Measurements from ENCODE around the gene ATP6V0A1. TPM values are rescaled to one million over a fixed set of nuclear protein-coding genes. Genes with fewer than 3 reads are reported as not detected.
"Not testable (repeated sequence)": the region's sequence is repeated elsewhere in the genome, so short reads cannot be mapped to it uniquely, and the experiment has no call there.

ATP6V0A1 gene
- 21.0 and 21.7 TPM in 2 replicates for total RNA-seq (2014; rRNA removed; shearing (Covaris generic))

DNA sequence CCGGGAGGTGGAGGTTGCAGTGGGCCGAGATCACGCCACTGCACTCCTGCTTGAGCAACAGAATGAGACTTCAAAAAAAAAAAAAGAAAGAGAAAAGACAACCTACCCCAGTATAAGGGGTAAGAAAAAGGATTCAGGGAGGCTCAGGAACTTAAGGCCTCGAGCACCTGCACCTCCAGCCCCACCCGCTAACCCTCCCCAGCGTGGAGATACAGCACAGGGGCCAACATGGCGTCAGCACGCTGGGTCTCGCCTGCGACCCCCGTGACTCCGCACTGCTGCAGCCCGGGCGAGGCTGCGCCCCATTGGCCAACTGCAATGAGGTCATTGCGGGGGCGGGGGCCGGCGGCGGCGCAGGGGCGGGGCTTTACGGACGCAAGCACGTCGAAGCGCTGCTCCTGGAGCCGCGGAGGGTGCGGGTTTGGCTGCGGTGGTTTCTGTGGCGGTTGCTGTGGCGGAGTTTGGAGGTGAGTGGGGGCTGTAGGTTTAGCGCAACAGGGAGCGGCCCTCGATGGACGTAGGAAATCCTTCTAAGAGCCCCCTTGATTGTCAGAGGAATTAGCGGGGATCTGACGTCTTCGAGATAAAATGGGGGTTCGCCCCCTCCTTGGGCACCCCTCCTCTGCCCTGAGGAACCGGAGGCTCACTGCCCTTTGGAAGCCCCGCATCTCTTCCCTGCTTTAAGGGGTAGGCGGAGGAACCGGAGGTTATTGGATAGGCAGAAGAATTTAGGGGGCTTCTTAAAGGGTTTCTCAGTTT lies at the start of gene ATP6V0A1:
ATP6V0A1 (plus strand) TSS at position 382 of the 759 bp plus-strand sequence. CDS start 2,017 bp downstream, outside the sequence.
- Histone ChIP-seq H3K36me3 (replicated peaks; ENCODE audit: control insufficient read depth, insufficient read depth, low read length) (peaks cover 3% of the 10 kb centered on the region), H3K27me3 (ENCODE audit: control insufficient read depth, insufficient read depth, low read length) (no peaks in the 10 kb centered on the region), H3K4me3 (ENCODE audit: insufficient read depth, low read depth, low read length) (peak within 1 kb of the TSS; percentile 76)
- DNase-seq, result peak; percentile 98

DNA sequence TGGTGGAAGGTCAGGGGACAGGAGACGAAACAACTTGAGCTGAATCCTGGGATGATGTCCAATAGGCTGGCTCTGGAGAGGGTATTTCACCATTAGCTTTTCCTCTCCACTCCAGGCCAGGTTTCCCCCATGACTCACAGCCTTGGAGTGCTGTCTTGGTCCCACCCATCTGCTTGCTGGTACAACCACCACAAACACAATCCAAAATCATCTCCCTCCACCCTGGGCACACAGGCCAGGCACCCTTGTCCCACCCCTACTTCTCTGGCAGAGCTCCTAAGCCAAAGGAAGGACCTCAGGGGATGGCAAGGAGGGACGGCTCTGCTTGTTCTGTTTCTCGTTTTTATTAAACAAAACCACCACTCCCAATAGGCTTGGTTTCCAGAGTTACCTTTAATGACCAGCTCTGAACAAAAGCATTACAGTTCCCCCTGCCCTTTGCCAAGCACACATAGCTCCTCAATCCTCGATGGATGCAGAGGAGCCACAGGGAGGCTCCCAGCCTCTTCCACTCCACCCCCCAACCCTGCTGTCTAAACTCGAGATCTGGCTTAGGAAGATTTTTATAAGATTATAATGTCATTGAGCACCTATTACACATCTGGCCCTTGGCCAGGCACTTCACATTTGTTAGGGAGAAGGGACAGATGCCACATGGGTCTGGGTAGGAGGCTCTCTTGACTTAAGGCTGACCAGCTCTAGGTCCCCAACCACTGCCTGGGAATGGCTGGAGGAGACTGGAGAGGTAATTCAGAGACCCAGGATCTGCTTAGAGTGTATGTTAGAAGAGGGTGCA lies 49.0 kb upstream of the ATP6V0A1 start:
- no peaks in the 10 kb centered on the region for H3K36me3 ChIP-seq (replicated peaks; ENCODE audit: control insufficient read depth, insufficient read depth, low read length)
- H3K4me3 ChIP-seq (ENCODE audit: insufficient read depth, low read depth, low read length), result no peak overlapping the region
- DNase-seq, result no peak
- H3K27me3 ChIP-seq (ENCODE audit: control insufficient read depth, insufficient read depth, low read length), result no peaks in the 10 kb centered on the region

DNA sequence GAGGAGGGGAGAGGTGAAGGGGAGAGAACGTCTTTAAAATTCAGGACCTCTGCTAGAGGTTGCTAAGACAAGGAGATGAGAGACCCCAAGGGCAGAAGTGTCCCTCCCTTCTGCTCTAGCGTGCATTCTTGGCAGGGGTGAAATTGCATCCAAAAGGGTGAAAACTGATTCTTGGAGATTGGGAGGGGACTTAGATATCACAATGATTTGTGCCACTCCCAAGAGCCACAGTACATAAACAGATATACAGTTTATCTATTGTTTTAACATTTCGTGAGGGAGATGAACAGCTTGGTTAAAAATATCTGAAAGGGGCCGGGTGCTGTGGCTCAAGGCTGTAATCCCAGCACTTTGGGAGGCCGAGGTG lies 48.4 kb upstream of the ATP6V0A1 start:
- no peak overlapping the region for H3K4me3 ChIP-seq (ENCODE audit: insufficient read depth, low read depth, low read length)
- no peak for DNase-seq
- H3K36me3 ChIP-seq (replicated peaks; ENCODE audit: control insufficient read depth, insufficient read depth, low read length), result no peaks in the 10 kb centered on the region
- H3K27me3 ChIP-seq (ENCODE audit: control insufficient read depth, insufficient read depth, low read length), result no peaks in the 10 kb centered on the region

DNA sequence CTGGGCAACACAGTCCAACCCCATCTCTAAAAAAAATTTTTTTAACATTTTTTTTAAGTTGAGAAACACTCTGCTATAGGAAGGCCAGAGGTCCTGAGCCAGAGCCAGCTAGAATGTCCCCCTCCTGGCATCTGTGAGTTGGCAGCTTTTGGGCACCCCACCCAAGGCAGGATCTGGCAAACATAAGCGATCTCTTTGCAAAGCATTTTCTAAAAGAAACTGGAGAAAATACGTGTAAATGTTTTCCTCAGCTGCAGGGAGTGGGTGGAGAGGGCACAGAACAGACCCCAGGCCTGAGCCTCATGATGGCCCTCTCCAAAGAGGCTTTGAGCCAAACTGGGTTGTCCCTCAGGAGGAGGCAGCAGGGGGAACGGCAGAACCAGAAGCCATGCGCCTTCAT lies 47.3 kb upstream of the ATP6V0A1 start:
- no peak for DNase-seq
- Histone ChIP-seq H3K27me3 (ENCODE audit: control insufficient read depth, insufficient read depth, low read length) (no peaks in the 10 kb centered on the region), H3K36me3 (replicated peaks; ENCODE audit: control insufficient read depth, insufficient read depth, low read length) (no peaks in the 10 kb centered on the region), H3K4me3 (ENCODE audit: insufficient read depth, low read depth, low read length) (no peak overlapping the region)

DNA sequence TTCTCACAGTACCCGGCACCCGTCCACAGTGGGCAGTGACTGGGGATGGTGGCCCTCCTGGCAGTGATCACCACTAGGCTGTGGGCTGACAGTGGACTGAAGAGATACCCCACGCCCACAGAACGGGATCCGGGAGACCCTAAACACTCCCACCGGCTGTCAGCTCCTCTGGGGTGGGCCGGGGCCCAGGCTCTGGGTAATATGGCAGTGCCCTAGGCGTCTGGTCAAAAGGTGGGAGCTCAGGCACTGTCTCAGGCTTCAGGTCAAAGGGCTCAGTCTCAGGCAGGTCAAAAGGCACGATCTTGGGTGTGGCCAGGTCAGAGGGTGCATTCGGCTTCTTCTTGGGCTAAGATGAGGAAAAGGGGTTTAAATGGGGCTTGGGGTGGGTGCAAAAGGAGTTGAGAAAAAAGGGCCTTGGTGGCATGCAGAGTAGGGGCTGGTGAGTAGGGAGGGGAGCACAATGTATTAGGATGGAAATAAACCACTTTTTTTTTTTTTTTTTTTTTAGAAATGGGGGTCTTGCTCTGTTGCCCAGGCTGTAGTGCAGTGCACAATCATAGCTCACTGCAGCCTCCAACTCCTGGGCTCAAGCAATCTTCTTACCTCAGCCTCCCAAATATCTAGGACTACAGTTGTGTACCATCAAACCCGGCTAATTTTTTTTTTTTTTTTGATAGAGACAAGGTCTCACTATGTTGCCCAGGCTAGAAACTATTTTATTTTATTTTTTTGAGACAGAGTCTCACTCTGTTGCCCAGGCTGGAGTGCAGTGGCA lies 46.6 kb upstream of the ATP6V0A1 start:
- Histone ChIP-seq H3K36me3 (replicated peaks; ENCODE audit: control insufficient read depth, insufficient read depth, low read length) (no peaks in the 10 kb centered on the region), H3K27me3 (ENCODE audit: control insufficient read depth, insufficient read depth, low read length) (no peaks in the 10 kb centered on the region), H3K4me3 (ENCODE audit: insufficient read depth, low read depth, low read length) (no peak overlapping the region)
- DNase-seq, result no peak

DNA sequence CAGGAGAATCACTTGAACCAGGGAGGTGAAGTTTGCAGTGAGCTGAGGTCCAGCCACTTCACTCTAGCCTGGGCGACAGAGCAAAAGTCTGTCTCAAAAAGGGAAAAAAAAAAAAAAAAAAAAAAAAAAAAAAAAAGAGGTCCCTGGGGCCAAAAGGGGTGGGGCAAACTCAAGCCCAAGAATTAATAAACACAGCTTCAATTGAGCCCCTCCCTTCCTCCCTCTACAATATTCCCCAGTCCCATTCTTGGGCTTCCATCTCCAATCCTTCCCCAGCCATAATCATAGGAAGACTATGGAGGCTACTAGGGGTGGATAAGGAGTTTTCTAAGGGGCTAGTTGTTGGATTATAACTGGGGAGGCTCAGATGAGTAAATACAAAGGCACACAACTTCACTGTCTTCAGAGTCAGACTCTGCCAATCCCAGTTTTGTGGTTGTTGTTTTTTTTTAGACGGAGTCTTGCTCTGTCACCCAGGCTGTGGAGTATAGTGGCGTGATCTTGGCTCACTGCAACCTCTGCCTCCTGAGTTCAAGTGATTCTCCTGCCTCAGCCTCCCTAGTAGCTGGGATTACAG lies 45.1 kb upstream of the ATP6V0A1 start:
- no peaks in the 10 kb centered on the region for H3K27me3 ChIP-seq (ENCODE audit: control insufficient read depth, insufficient read depth, low read length)
- DNase-seq, result no peak
- H3K36me3 ChIP-seq (replicated peaks; ENCODE audit: control insufficient read depth, insufficient read depth, low read length), result no peaks in the 10 kb centered on the region
- H3K4me3 ChIP-seq (ENCODE audit: insufficient read depth, low read depth, low read length), result no peak overlapping the region

DNA sequence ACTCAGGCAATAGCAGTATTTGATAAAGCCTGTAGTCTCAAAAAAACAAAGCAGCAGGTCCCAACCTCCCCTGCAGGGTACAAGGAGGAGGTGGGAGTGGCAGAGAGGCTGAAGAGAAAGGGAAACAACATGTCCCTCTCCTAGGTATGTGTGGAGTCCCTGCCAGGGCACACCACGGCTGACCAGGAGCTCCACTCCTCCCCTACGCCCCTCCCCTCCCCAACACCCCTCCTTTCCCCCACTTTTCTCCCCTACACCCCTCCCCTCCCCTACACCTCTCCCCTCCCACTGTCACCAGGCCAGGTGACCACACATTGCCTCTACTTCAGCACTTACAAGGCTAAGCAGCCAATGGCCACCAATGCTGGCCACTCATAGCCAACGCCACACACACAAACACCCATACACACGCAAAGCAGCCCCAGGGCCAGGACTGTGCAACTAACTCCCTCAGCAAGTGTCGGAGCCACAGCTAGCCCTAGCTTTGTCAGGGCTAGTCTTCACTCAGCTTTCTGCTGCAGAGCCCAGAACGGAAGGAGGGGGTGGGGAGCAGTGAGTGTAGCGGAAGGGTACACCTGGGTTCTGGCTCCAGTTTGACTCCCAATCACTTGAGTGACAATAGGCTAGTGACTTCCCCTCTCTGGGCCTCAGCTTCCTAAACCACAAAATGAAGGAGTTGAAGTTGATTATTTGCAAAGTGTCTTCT lies 43.8 kb upstream of the ATP6V0A1 start:
- Histone ChIP-seq H3K36me3 (replicated peaks; ENCODE audit: control insufficient read depth, insufficient read depth, low read length) (no peaks in the 10 kb centered on the region), H3K4me3 (ENCODE audit: insufficient read depth, low read depth, low read length) (no peak overlapping the region), H3K27me3 (ENCODE audit: control insufficient read depth, insufficient read depth, low read length) (no peaks in the 10 kb centered on the region)
- DNase-seq, result peak; percentile 66

DNA sequence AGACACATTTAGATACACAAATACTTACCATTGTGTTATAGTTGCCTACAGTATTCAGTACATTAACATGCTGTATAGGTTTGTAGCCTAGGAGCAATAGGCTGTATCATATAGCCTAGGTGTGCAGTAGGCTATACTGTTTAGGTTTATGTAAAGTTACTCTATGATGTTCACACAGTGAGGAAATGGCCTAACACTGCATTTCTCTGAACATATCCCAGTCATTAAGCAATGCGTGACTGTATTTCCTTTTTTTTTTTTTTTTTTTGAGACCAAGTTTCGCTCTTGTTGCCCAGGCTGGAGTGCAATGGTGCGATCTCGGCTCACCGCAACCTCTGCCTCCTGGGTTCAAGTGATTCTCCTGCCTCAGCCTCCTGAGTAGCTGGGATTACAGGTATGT lies 40.7 kb upstream of the ATP6V0A1 start:
- DNase-seq; H3K4me3 ChIP-seq (ENCODE audit: insufficient read depth, low read depth, low read length); H3K36me3 ChIP-seq (replicated peaks; ENCODE audit: control insufficient read depth, insufficient read depth, low read length): not testable (repeated sequence)
- peaks cover 23% of the 10 kb centered on the region for H3K27me3 ChIP-seq (ENCODE audit: control insufficient read depth, insufficient read depth, low read length)

DNA sequence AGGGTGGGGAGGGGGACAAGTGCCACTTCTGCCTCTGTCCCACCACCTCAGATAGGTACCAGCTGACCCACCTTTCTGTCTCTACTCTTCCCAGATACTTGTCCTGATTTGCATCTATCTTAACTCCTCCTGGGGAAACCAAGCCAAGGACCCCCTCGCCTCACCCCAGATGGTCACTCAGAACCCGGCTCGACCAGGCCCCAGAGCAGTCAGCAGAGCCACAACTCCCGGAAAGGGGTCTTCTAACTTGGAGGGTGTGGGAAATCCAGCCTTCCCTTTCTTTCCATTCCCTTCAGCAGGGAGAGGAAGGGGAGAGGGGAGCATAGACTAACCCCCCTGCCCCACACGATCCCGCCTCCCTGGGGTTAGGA lies 37.6 kb upstream of the ATP6V0A1 start:
- Histone ChIP-seq H3K27me3 (ENCODE audit: control insufficient read depth, insufficient read depth, low read length) (peaks cover 23% of the 10 kb centered on the region), H3K4me3 (ENCODE audit: insufficient read depth, low read depth, low read length) (peak overlapping the region; percentile 63), H3K36me3 (replicated peaks; ENCODE audit: control insufficient read depth, insufficient read depth, low read length) (no peaks in the 10 kb centered on the region)
- no peak for DNase-seq

DNA sequence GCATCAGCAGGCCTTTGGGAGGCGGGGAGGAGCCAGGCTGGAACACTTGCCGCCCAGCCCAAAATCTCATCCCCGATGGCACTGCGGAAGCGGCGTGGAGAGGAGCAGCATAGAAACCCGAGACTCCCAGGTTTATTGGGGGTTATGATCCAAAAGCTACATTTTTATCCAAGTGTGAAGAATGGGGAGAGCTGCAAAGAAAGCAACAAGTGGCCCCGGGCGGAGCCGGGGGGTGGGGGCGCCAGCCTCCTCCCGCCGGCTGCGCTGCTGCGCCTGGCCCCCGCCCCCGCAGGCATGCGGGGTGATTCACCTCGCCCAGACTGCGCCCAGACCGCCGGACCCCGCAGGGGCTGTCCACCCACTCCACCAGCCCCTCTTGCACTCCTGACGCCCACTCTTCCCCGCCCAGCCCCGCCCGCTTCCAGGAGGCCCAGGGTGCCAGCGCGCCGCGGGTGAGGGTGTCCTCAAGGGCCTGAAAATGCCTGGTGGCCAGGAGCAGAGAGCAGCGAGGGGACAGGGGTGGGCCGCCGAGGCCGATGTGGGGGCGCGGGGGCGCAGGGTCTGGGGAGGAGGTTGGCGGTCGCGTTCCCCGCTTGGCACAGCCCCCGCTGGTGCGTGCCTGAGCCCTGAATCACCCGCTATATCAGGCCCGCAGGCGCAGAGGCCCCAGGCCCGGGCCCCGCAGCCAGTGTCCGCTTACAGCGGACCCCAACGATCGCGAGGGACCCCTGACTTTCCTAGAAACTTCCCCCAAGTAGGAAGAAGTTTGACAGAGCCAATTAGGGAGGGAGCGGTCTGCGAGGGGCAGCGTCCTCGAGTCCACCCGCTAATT lies 37.0 kb upstream of the ATP6V0A1 start:
- H3K4me3 ChIP-seq (ENCODE audit: insufficient read depth, low read depth, low read length), result peak overlapping the region; percentile 63
- peaks cover 23% of the 10 kb centered on the region for H3K27me3 ChIP-seq (ENCODE audit: control insufficient read depth, insufficient read depth, low read length)
- H3K36me3 ChIP-seq (replicated peaks; ENCODE audit: control insufficient read depth, insufficient read depth, low read length), result no peaks in the 10 kb centered on the region
- DNase-seq, result peak; percentile 82

DNA sequence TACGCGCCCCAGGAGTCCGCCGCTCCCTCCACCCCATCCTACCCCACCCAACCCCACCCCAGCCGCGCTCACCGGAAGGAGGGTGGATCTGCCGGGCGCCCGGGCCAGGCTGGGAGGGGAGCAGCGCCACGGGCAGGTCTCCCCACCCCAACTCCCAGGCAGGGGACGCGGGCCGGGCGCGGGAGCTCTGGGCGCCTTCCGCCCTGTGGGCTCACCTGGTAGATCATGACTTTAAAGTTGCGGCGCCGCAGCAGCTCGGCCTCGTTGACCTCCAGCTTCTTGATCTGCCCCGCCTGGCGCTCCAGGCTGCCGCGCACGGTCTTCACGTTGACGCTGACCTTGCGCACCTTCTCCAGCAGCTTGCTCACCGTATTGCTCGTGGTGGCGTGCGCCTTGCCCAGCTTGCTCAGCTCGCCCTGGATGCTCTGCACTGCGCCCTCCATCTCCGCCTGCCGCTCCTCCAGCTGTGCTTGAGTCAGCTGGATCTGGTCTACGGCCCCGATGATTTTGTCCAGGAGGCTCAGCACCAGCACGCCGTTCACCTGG lies 36.2 kb upstream of the ATP6V0A1 start:
- peaks cover 23% of the 10 kb centered on the region for H3K27me3 ChIP-seq (ENCODE audit: control insufficient read depth, insufficient read depth, low read length)
- peak; percentile 74 for DNase-seq
- no peaks in the 10 kb centered on the region for H3K36me3 ChIP-seq (replicated peaks; ENCODE audit: control insufficient read depth, insufficient read depth, low read length)
- peak overlapping the region; percentile 63 for H3K4me3 ChIP-seq (ENCODE audit: insufficient read depth, low read depth, low read length)

DNA sequence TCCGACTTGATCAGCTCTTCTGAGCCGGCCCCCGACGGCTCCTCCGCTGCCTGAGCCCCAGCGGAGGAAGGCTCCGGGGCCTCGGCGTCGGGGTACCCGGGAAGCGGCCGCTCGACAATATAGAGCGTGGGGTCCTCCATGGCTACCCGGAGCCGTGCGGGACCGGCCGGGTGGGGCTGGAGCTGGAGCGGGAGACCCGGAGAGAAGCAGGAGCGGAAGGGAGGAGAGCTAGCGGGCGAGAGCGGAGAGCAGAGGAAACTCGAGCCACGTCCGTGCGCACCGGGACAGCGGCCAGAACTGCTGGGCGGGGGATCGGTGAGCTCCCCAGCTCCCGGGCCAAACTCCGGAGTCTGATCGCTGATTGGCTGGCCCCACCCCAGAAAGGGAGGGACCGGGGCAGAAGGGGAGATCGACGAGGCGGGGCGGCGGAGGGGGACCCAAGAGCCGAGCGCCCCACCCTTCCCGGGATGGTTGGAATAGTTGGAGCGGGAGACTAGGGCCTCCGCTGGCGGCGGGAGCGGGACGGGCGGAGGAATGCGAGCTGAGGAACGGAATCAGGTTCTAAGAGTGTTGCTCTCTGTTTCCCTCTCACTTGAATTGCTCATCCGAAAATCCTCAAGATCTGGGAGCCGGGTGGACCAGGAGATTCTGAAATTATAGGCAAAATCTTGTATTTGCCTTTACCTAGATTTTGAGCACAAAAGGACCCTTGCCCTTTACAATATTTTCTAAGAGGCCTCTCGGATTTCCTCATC lies 35.5 kb upstream of the ATP6V0A1 start, which contains the start of gene CAVIN1:
CAVIN1 (minus strand) TSS at position 299 of the 755 bp plus-strand sequence; CDS start at position 140, 159 bp downstream.
- DNase-seq, result peak; percentile 99
- H3K36me3 ChIP-seq (replicated peaks; ENCODE audit: control insufficient read depth, insufficient read depth, low read length), result no peaks in the 10 kb centered on the region
- peak within 1 kb of the TSS; percentile 63 for H3K4me3 ChIP-seq (ENCODE audit: insufficient read depth, low read depth, low read length)
- H3K27me3 ChIP-seq (ENCODE audit: control insufficient read depth, insufficient read depth, low read length), result peaks cover 23% of the 10 kb centered on the region

All from H7 (cell line).